NCI-H2081 treated with DMSO at 0.1 percent for 48 hours (cell line): ENCODE data around the gene IRAK1.
"Not testable (repeated sequence)": the region's sequence is repeated elsewhere in the genome, so short reads cannot be mapped to it uniquely, and the experiment has no call there.

ENCODE experiments used
- DNase-seq: peaks from one replicate; lab custom pipeline; 2025; lab: John Stamatoyannopoulos, UW

Gene IRAK1

DNA sequence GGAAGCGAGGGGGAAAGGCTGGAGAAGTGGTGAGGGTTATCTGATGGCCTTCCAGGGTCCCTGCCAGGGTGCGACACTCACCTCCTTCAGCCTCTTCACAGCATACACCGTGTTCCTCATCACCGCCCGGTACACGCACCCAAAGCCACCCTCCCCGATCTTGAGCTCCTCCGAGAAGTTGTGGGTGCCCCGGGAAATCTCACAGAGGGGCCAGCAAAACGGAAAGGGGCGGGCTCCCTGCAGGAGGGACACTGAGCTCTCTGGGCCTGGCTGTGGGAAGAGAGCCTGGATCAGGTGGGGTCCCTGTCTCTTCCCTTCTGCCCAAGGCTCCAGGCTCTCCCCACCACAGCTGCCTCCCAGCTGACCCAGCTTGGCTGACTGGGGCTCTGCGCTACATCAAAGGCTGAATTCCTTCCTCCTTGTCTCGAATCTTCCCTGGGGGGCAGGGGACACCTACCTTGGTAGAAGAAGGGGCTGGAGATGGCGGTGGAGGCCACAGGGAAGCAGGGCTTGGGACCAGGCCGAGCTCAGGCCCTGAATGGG is 1.1 kb downstream of the IRAK1 start:
- no peak for DNase-seq

DNA sequence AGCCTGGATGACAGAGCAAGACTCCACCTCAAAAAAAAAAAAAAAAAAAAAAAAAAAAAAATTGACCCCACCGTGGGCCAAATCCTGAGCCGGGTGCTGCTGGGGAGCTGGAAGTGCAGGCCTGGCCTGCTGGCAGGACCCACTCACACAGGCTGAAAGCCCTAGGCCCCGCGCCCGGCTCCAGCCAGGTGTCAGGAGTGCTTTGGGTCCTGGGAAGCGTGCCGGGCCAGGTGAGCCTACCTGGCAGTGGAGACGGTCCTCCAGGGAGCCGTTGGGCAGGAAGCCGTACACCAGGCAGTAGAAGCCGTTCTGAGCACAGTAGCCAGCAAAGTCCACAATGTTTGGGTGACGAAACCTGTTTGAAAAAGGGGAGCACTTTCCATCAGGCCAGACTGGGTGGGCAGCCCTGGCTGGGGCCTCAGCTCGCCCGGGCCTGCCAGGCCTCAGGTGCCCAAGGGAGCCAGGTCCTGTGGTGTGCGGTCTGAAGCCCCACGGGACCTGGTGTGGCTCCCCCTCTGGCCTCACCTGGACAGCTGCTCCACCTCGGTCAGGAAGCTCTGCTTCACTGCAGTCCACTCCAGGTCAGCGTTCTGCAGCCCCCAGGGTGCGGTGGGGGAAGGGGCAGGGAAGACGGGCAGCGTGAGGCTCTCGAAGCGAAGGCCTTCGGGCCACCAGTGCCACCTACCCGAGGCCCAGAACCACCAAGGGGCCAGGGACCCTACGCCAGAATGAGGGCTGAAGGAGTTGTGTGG is 1.8 kb downstream of the IRAK1 start:
- no peak for DNase-seq

DNA sequence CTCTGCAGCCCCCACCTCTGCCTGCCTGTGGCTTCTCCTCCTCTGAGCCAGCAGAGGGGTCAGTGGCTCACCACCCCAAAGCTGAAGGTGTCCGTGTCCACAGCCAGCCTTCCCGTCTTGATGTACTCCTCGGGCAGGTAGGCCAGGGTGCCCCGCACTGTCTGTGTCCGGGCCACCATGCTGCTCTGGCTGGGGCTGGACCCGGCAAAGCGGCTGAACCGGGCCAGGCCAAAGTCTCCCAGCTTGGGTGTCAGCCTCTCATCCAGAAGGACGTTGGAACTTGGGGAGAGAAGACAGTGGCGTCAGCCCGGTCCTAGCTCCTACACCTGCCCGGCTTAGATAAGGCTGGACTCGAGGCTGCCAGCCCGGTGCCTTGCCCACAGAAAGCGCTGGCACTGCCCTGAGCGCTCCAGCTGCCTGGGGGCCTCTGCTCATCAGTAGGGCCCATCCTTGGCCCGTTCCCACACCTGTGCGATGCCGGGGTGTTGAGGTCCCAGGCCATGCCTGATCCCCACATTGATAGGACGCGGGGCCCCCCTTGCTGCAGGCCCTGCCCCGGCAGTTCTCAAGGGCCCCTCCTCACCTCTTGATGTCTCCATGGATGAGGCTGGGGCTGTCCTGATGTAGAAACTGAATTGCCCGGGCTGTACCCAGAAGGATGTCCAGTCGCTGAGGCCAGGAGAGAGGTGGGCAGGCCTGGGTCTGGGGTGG is 3.2 kb downstream of the IRAK1 start:
- DNase-seq = no peak

- DNase-seq = no peak
Measured at GRCh38 chrX:154015581-154016264, 4.0 kb downstream of the IRAK1 start.

GRCh38 chrX:154014429-154015380 is 5.0 kb downstream of the IRAK1 start:
- DNase-seq = no peak

GRCh38 chrX:154013614-154014360 is 5.9 kb downstream of the IRAK1 start:
- no peak for DNase-seq

DNA sequence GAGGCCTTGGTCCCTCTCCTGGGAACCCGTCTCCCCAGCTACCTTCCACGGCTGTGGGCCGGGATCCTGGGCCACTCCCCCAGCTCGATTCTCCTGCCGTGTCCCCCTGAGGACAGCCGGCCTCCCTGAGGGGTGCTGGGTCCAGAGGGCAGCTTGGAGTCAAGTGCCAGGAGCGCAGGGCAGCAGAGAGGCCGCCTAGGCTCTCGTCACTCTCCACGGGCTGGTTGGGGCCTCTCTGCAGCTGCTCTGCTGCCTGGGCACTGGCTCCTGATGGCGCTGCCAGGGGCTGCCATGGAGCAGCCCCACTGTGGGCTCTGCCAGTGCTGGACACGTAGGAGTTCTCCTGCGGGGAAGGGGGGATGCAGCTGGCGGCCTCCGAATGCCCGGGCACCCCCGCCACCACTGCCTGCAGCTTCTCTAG is 6.7 kb downstream of the IRAK1 start:
- DNase-seq = no peak

DNA sequence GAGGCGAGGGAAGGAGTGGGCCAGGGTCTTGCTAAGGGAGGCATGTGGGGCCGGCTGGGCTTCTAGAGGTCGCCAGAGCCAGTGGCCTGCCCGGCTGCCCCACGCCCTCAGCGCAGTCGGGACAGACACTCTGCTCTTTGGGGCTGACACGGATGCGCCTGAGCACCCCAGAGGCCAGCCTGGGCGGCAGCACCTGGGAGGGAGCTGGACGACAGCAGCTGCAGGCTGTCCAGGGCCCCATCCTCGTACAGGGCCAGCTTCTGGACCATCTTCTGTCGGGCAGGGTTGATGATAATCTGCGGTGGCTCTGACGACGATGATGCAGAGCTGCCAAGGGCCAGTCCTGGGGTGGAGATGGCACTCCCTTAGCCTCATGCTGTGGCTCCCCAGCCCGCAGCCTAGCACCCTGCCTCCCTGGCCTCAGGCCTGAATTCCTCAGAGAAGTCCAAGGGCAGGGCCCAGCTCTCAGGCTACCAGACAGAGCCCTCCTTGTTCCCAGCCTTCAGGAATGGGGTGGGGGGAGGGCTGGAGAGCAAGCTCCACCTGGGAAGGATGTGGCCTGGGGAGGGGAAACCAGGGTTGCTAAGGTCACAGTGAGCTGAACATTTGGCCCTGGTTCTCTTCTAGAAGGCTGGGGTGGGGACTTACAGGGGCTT is 7.2 kb downstream of the IRAK1 start:
- DNase-seq = no peak

DNA sequence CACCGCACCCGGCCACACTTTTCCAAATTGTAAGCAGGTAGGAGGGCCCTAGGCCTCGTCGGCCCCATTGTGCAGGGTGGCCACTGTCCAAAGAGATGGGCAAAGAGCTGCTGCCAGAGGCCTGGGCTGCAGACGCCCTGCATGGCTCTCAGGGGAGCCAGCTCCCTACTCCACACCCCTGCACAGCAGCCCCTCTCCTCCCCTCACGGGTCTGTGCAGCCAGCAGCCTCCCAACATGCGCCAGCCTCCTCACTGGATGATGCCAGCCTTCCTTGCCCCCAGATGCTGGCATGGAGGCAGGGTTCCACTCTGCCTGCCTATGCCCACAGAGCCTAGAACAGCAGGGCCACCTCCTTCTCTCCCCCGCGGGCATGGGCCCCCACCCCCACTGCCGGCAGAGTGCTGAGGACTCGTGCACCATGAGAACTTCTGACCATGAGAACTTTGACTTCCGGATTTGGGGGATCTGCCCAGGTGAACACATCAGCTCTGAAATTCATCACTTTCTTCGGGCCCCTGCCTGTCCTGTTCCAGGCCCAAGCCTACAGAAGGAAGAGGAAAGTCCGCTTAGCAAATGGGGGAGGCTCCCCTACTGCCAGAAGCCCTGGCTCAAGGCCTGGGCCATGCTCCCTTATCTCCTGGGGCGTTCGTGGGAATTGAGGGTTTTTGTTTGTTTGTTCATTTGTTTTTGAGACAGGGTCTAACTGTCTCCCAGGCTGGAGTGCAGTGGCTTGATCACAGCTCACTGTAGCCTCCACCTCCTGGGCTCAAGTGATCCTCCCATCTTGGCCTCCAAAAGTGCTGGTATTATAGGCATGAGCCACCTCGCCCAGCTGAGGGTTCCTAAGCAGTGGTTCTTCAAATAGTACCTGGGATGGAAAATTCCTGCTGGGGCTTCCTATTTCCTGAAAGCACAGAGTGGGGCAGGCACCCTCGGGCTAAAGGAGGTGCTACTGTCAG is 8.0 kb downstream of the IRAK1 start:
- DNase-seq = no peak

DNA sequence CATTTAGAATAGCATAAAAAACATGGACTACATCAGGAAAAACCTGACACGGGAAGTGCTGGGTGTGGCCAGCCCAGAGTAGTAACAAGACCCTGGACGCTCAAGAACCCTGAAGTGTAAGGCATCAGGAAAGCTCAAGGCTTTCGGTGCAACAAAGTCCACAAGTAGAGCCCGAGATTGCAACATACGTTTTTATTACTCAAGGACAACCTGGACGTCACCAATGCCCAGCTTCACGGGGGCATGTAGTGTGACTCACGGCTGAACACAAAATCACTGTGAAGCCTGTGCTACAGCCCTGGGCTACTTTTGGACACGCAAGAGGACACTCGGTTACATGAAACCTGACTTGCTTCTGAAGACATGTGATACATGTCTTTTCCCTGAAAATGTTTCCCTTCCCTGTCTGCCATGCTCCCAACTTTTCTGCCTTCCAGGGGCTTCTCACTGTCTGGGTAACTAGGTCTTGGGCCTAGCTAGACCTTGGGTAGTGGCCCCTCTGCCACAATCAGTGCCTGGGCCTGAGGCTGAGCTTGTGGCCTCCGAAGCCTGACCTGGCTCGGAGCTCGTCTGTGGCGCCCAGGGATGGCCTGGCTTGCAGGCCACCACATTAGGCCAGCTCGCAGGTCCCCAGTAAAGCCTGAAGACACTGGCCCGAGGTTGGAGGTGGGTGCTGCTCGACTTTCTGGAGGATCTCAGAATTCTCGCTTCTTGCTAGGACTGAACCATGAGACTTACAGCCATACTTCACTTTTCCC is 9.2 kb downstream of the IRAK1 start:
- no peak for DNase-seq

DNA sequence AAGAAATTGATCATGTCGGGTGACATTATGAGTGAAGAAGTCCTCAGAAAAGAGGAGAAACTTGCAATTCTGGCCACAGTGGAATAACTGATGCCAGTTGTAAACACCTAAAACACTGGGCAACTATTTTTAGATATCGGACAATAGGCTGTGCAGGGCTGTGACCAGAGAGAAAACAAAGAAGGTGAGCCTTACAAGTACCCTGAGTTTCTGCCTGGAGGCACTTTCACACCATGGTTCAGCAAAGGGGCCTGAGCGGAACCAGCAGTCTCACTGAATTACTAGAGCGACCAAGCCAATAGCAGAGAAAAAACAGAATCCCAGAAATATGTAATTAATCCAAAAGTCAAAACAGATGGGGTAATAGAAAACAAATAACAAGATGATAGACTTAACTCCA is 11.2 kb downstream of the IRAK1 start:
- no peak for DNase-seq

DNA sequence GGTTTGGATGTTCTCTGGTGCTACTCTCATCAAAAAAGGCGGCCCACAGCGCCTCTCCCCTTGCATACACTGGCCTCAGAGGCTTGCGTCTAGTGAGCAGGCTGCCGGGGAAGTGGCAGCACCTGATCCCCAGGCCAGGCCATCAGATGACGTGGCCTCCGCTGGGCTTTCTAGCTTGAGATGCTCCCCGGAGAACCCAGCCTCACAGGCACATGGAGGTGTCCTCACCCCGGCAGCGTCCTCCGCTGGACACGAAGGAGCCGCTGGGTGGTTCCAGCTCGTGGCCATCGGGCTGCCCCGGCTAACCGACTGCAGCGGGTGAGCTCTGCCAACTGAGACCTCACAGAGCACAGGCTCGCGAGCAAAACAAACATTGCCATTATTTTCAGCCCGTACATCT is 12.8 kb downstream of the IRAK1 start:
- DNase-seq = no peak

GRCh38 chrX:154004315-154004714 is 15.4 kb downstream of the IRAK1 start:
- no peak for DNase-seq

- no peak for DNase-seq
Measured at GRCh38 chrX:154002215-154002719, 17.4 kb downstream of the IRAK1 start.

DNA sequence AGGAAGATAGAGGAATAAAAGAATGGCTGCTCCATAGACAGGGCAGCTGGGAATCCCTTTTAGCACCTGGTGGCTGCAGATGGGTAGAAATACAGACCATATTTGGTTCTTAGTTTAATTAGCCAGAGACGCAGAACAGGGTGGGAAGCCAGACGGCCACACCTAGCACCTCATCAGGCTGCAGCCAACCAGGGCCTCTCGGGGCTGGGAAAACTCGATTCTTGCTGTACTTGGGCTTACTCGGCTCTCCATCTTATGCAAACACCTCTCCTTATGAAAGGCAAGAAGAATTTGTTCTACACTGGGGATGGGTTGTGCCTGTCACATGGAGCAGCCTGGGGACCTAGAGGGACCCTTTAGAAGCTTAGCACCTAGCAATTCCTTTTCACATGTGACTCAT is 19.7 kb downstream of the IRAK1 start:
- DNase-seq = no peak

- no peak for DNase-seq
Measured at GRCh38 chrX:153999359-154000037, 20.2 kb downstream of the IRAK1 start.

GRCh38 chrX:153995504-153995903 is 24.2 kb downstream of the IRAK1 start:
- DNase-seq = no peak

DNA sequence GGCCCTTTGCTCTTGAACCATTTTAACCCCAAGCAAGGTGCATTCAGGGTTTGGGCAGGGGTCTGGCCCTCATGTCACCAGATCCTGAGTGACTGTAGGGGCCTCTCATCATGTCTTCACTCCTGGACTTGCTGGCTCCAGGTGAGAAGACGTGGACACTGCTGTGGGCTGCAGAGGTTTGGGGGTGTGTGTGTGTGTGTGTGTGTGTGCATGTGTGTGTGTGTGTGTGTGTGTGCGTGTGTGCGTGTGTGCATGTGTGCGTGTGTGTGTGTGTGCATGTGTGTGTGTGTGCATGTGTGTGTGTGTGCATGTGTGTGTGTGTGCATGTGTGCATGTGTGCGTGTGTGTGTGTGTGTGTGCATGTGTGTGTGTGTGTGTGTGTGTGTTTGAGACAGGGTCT is 25.3 kb downstream of the IRAK1 start:
- DNase-seq = not testable (repeated sequence)
